GM06990 (cell line): ENCODE results near the gene TMEM234.

Source experiments
- DNase-seq: peaks from one replicate; pipeline ENCODE4 v3.0.0-alpha.2; 2011; ENCODE audit not compliant: insufficient read length; ENCODE audit errors: extremely low read depth
- H3K27me3 ChIP-seq: replicated peaks from 2 replicates; pipeline ENCODE4 v1.6.0; 2011; ENCODE audit warnings: low read length; ENCODE audit not compliant: control insufficient read depth, insufficient read depth
- H3K36me3 ChIP-seq: 2 replicates; pipeline ENCODE4 v1.5.1; 2011; ENCODE audit warnings: low read length; ENCODE audit not compliant: control insufficient read depth, insufficient read depth
- H3K4me3 ChIP-seq: replicated peaks from 2 replicates; pipeline ENCODE4 v1.5.1; 2011; ENCODE audit warnings: low read depth, mild to moderate bottlenecking, control low read depth, low read length
- TF ChIP-seq, protein P1 (sequence below): IDR thresholded peaks from 2 replicates; pipeline ENCODE4 v1.5.1; 2011; ENCODE audit warnings: low read length, control low read depth, mild to moderate bottlenecking, inconsistent platforms; ENCODE audit not compliant: insufficient read depth, poor library complexity, severe bottlenecking

Gene TMEM234

GRCh38 chr1:32170991-32171390 lies 51.2 kb downstream of the TMEM234 start:
- no peak for DNase-seq
- H3K36me3 ChIP-seq, result peaks cover 26% of the 10 kb centered on the region
- H3K4me3 ChIP-seq, result no peak overlapping the region
- H3K27me3 ChIP-seq, result no peaks in the 10 kb centered on the region
- TF ChIP-seq, protein P1, sequence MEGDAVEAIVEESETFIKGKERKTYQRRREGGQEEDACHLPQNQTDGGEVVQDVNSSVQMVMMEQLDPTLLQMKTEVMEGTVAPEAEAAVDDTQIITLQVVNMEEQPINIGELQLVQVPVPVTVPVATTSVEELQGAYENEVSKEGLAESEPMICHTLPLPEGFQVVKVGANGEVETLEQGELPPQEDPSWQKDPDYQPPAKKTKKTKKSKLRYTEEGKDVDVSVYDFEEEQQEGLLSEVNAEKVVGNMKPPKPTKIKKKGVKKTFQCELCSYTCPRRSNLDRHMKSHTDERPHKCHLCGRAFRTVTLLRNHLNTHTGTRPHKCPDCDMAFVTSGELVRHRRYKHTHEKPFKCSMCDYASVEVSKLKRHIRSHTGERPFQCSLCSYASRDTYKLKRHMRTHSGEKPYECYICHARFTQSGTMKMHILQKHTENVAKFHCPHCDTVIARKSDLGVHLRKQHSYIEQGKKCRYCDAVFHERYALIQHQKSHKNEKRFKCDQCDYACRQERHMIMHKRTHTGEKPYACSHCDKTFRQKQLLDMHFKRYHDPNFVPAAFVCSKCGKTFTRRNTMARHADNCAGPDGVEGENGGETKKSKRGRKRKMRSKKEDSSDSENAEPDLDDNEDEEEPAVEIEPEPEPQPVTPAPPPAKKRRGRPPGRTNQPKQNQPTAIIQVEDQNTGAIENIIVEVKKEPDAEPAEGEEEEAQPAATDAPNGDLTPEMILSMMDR, result no peak
